Measurements from ENCODE around the gene RPL7A. TPM values are rescaled to one million over a fixed set of nuclear protein-coding genes. Genes with fewer than 3 reads are reported as not detected.

Gene RPL7A
- total and polyA plus RNA-seq, 2 donors (not counting 3 experiments of a cell fraction or from before 2014, with no cell fraction given) = 2,112 to 2,329 TPM

DNA sequence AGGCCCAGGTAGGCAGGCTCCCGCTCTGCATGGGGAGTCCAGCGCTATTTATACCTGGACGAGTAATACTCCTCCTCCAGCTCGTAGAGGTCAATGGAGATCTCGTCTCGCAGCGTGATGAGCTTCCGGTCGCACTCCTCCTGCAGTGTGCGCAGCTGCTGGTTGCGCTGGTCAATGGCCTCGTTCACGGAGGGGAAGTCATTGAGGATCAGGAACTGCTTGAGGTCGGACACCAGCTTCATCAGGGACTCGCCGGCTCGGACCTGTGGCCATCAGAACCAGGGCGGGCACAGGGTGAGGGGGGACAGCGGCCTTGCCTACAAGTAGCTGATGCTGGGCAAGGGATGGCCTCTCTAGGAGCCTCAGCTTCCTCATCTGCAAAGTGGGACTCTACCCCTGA, 3.9 kb upstream of the RPL7A start:
- H3K36me3 ChIP-seq (ENCODE audit: control insufficient read depth in 2 of 2, extremely low read depth in 1 of 2, insufficient read depth in 2 of 2, low read length in 2 of 2) = peaks cover 5 to 45% of the 10 kb centered on the region in 2 experiments

More for the DNA sequence above, 3.9 kb upstream of the RPL7A start:
- Histone ChIP-seq H3K9me3 (replicated peaks; ENCODE audit: control insufficient read depth, insufficient read depth, low read length) (no peaks in the 10 kb centered on the region), H3K4me1 (ENCODE audit: control insufficient read depth, extremely low read depth, insufficient read depth, low read length) (peaks cover under 1% of the 10 kb centered on the region), H3K9ac (replicated peaks; ENCODE audit: extremely low read depth, insufficient read depth, low read length) (no peak overlapping the region), H3K9me1 (replicated peaks; ENCODE audit: control insufficient read depth, extremely low read depth, insufficient read depth, low read length) (no peaks in the 10 kb centered on the region), H2AFZ (ENCODE audit: low read depth, low read length) (no peak overlapping the region), H3K4me3 (replicated peaks in 1 of 3; ENCODE audit: insufficient read depth in 1 of 3, low read depth in 1 of 3, low read length in 3 of 3) (no peak overlapping the region), H4K20me1 (replicated peaks; ENCODE audit: control insufficient read depth, extremely low read depth, insufficient read depth, low read length) (no peaks in the 10 kb centered on the region), H3K4me2 (ENCODE audit: insufficient read depth, low read length) (no peak overlapping the region), H3K27ac (ENCODE audit: insufficient read depth, low read depth, low read length) (no peak overlapping the region), H3K79me2 (ENCODE audit: control insufficient read depth, insufficient read depth, low read length) (peaks cover 26% of the 10 kb centered on the region), H3K27me3 (ENCODE audit: control insufficient read depth in 2 of 2, insufficient read depth in 2 of 2, low read length in 2 of 2) (no peaks in the 10 kb centered on the region)
- BruUV-seq (replicated peaks) = no TSS peak
- TF ChIP-seq GATA2 (IDR thresholded peaks at IDR 0.05; ENCODE audit: insufficient read depth, insufficient read length, low read depth, low read length) (no peak), EZH2 (IDR thresholded peaks at IDR 0.05; ENCODE audit: borderline replicate concordance, low read depth, low read length, severe bottlenecking) (no peak), FOS (IDR thresholded peaks at IDR 0.05; ENCODE audit: borderline replicate concordance, insufficient read depth, low read length) (no peak), MYC (IDR thresholded peaks at IDR 0.05; ENCODE audit: low read depth, low read length) (no peak), POLR2AphosphoS5 (IDR thresholded peaks at IDR 0.05; ENCODE audit: insufficient read depth, low read depth, low read length) (no peak), JUN (IDR thresholded peaks at IDR 0.05; ENCODE audit: borderline replicate concordance, insufficient read depth, insufficient read length, low read depth) (no peak), POLR2A (IDR thresholded peaks at IDR 0.05; ENCODE audit: low read depth, low read length) (no peak)
- TF ChIP-seq, protein P1, sequence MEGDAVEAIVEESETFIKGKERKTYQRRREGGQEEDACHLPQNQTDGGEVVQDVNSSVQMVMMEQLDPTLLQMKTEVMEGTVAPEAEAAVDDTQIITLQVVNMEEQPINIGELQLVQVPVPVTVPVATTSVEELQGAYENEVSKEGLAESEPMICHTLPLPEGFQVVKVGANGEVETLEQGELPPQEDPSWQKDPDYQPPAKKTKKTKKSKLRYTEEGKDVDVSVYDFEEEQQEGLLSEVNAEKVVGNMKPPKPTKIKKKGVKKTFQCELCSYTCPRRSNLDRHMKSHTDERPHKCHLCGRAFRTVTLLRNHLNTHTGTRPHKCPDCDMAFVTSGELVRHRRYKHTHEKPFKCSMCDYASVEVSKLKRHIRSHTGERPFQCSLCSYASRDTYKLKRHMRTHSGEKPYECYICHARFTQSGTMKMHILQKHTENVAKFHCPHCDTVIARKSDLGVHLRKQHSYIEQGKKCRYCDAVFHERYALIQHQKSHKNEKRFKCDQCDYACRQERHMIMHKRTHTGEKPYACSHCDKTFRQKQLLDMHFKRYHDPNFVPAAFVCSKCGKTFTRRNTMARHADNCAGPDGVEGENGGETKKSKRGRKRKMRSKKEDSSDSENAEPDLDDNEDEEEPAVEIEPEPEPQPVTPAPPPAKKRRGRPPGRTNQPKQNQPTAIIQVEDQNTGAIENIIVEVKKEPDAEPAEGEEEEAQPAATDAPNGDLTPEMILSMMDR (IDR thresholded peaks at IDR 0.05; ENCODE audit: extremely low read depth in 1 of 2, insufficient read depth in 1 of 2, low read depth in 1 of 2, low read length in 2 of 2) = no peak
- TF ChIP-seq, protein P2, sequence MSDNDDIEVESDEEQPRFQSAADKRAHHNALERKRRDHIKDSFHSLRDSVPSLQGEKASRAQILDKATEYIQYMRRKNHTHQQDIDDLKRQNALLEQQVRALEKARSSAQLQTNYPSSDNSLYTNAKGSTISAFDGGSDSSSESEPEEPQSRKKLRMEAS (IDR thresholded peaks at IDR 0.05; ENCODE audit: insufficient read depth, insufficient read length) = no peak
- ChIA-PET POLR2A (no interaction called here), CTCF (no interaction called here)
- no peak for DNase-seq (ENCODE audit: low read depth, low spot score)
- intact Hi-C loops (cut with micrococcal nuclease) = no loop called here
- dilution Hi-C loops (cut with MboI; ENCODE audit: extremely low pct_ligation_motif_present, low sequenced_read_pairs) = no loop called here
- FAIRE-seq = no peak
